ENCODE results near the gene DIDO1. TPM values are rescaled to one million over a fixed set of nuclear protein-coding genes. Genes with fewer than 3 reads are reported as not detected.
A peak's percentile ranks its signal among the peaks of the same experiment; 100 is the strongest.

Gene DIDO1
- total RNA-seq, 1 experiment from 2014 or later: 85.9 TPM

DNA sequence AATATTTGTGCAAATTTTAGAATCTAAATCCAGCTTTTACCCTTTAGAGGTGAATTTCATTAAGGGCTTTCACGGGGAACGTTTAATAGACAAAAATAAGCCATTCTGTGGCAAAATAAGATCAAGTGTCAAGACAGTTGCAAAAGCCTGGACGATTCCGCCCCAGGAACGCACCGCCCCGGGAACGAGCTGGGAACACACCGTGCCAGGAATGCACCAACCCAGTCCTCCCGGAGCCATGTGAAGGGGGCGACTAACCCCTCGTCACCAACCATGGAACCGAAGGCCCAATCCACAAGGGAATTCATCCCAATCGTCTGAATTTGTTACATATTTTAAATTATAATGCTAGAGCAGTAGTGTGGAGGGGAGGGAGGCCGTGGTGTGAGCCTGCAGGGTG is 43.9 kb downstream of the DIDO1 start:
- Histone ChIP-seq H2AFZ (ENCODE audit: low read length) (no peak overlapping the region), H3K23me2 (ENCODE audit: insufficient read length, low read depth, low read length, poor library complexity, severe bottlenecking) (no peaks in the 10 kb centered on the region), H3K9ac (ENCODE audit: extremely low read depth, insufficient read length, low read length) (no peak overlapping the region), H3K27me3 (ENCODE audit: insufficient read depth, low read length) (no peaks in the 10 kb centered on the region), H2AK5ac (ENCODE audit: insufficient read length, low read length) (no peak overlapping the region), H2BK20ac (ENCODE audit: low read depth, low read length, poor library complexity, severe bottlenecking) (no peak overlapping the region), H2BK5ac (ENCODE audit: insufficient read length, low read length) (no peak overlapping the region), H3K27ac (ENCODE audit: insufficient read length, low read depth, low read length) (no peak overlapping the region), H3K79me1 (ENCODE audit: insufficient read depth, low read depth, low read length, poor library complexity, severe bottlenecking) (no peaks in the 10 kb centered on the region), H3K4ac (ENCODE audit: low read depth, low read length) (no peak overlapping the region), H3K23ac (ENCODE audit: insufficient read length, low read depth, low read length) (no peak overlapping the region), H2BK120ac (ENCODE audit: low read depth, low read length, poor library complexity, severe bottlenecking) (no peak overlapping the region), H3K56ac (ENCODE audit: insufficient read length, low read depth, low read length) (no peak overlapping the region), H4K20me1 (ENCODE audit: control insufficient read depth, insufficient read depth, insufficient read length) (no peaks in the 10 kb centered on the region), H3K4me2 (ENCODE audit: insufficient read depth, insufficient read length, low read length) (no peak overlapping the region), H3K14ac (ENCODE audit: insufficient read depth, low read length) (no peak overlapping the region), H3K18ac (ENCODE audit: insufficient read length, low read depth, low read length) (no peak overlapping the region), H3T11ph (ENCODE audit: low read length) (no peak overlapping the region), H4K91ac (ENCODE audit: insufficient read length, low read depth, low read length) (no peak overlapping the region), H3K4me1 (ENCODE audit: insufficient read depth, low read length) (no peaks in the 10 kb centered on the region; the same call in 1 of the 2 replicates), H4K8ac (replicated peaks; ENCODE audit: insufficient read length, low read depth, low read length) (no peak overlapping the region), H4K5ac (ENCODE audit: insufficient read length, low read depth, low read length) (no peak overlapping the region), H2BK15ac (ENCODE audit: low read depth, low read length) (no peak overlapping the region), H3K9me3 (ENCODE audit: control insufficient read depth, low read depth, low read length) (no peaks in the 10 kb centered on the region), H2BK12ac (ENCODE audit: insufficient read length, low read depth, low read length) (no peak overlapping the region), H3K79me2 (ENCODE audit: insufficient read depth, low read length) (no peaks in the 10 kb centered on the region)
- peaks cover 8 to 53% (median 14%) of the 10 kb centered on the region in 3 experiments; a peak in 6 of 7 replicates for H3K36me3 Mint-ChIP-seq (ENCODE audit: insufficient read depth in 1 of 3, low read depth in 3 of 3)
- no peaks in the 10 kb centered on the region for H3K9me3 Mint-ChIP-seq
- TF ChIP-seq, protein P1, sequence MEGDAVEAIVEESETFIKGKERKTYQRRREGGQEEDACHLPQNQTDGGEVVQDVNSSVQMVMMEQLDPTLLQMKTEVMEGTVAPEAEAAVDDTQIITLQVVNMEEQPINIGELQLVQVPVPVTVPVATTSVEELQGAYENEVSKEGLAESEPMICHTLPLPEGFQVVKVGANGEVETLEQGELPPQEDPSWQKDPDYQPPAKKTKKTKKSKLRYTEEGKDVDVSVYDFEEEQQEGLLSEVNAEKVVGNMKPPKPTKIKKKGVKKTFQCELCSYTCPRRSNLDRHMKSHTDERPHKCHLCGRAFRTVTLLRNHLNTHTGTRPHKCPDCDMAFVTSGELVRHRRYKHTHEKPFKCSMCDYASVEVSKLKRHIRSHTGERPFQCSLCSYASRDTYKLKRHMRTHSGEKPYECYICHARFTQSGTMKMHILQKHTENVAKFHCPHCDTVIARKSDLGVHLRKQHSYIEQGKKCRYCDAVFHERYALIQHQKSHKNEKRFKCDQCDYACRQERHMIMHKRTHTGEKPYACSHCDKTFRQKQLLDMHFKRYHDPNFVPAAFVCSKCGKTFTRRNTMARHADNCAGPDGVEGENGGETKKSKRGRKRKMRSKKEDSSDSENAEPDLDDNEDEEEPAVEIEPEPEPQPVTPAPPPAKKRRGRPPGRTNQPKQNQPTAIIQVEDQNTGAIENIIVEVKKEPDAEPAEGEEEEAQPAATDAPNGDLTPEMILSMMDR (conservative IDR thresholded peaks at IDR 0.05): no peak
- peak overlapping the region in 1 of 3 experiments; percentile 72; a peak in 1 of 7 replicates for H3K27ac Mint-ChIP-seq
- no peak for DNase-seq
- H3K4me3 Mint-ChIP-seq: no peak overlapping the region
- H3K4me1 Mint-ChIP-seq: peaks cover 28 to 42% of the 10 kb centered on the region in 2 experiments
- H3K27me3 Mint-ChIP-seq (ENCODE audit: low read depth): no peaks in the 10 kb centered on the region
- no CpG with 5 or more reads among the region's 15 CpGs for WGBS (ENCODE audit: extremely low coverage, insufficient read length, low lambda C conversion rate)
